Erythroblast (primary cell): Measurements from ENCODE around the gene FARP1.

ENCODE experiments used
- GATA1 ChIP-seq: IDR thresholded peaks from 2 replicates; pipeline ENCODE4 v1.6.1; 2011; ENCODE audit warnings: low read depth, mild to moderate bottlenecking, control low read depth, low read length, moderate library complexity
- POLR2A ChIP-seq: IDR thresholded peaks from 2 replicates; pipeline ENCODE4 v1.6.1; 2011; ENCODE audit warnings: mild to moderate bottlenecking, low read length

DNA sequence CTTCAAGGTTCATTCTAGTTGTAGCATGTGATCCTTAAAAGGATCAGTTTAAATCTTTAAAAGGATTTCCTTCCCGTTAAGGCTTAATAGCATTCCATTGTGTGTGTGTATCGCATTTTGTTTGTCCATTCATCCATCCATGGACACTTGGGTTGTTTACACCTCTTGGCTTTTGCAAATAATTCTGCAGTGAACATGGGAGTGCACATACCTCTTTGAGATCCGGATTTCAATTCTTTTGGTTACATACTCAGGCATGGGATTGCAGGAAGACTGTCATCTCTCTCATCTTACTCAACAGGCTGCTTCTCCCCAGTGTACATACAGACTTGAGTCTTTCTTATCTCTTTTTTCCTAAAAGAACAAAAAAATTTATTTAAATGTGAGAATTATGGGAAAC is 32.9 kb downstream of the FARP1 start:
- TF ChIP-seq POLR2A (no peak), GATA1 (no peak)
